Measurements from ENCODE around the gene MBD3. TPM values are rescaled to one million over a fixed set of nuclear protein-coding genes. Genes with fewer than 3 reads are reported as not detected.

MBD3 gene
- total and polyA plus RNA-seq, 2 donors (not counting 1 experiment from before 2014, with no cell fraction given), result 19.8 to 85.2 TPM

DNA sequence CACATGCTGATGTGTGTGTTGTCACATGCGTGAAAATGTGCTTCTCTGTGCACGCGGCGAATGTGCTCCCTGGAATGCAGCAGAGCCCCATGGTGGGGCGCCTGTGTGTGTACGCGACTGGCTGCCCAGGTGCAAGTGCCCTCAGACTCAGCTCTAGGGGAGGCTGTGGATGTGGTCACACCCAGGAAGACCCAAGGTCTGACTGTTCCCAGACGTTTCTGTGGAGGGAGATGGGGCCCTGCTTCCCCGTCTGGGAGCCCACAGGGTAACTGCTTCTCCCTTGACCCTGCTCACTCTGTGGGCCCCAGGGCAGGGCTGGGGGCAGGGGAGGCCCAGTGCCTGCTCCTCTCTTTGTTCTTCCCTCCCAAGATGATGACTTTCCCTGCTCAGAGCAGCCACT lies 20.5 kb upstream of the MBD3 start:
- H3K4me1 ChIP-seq (ENCODE audit: control insufficient read depth, extremely low read depth, insufficient read depth, low read length), result no peaks in the 10 kb centered on the region
- H3K27ac ChIP-seq (ENCODE audit: insufficient read depth, low read length), result no peak overlapping the region
- no peaks in the 10 kb centered on the region for H3K9me3 ChIP-seq (ENCODE audit: control insufficient read depth, insufficient read depth, low read depth, low read length)
- H4K20me1 ChIP-seq (ENCODE audit: control insufficient read depth, extremely low read depth, insufficient read depth, low read length), result no peaks in the 10 kb centered on the region
- no peak for DNase-seq (ENCODE audit: low read depth in 2 of 2)
- no peaks in the 10 kb centered on the region for H3K79me2 ChIP-seq (ENCODE audit: control insufficient read depth, insufficient read depth, low read length)
- no peak overlapping the region for H3K4me2 ChIP-seq (ENCODE audit: extremely low read depth, insufficient read depth, low read length)
- TF ChIP-seq, protein P1, sequence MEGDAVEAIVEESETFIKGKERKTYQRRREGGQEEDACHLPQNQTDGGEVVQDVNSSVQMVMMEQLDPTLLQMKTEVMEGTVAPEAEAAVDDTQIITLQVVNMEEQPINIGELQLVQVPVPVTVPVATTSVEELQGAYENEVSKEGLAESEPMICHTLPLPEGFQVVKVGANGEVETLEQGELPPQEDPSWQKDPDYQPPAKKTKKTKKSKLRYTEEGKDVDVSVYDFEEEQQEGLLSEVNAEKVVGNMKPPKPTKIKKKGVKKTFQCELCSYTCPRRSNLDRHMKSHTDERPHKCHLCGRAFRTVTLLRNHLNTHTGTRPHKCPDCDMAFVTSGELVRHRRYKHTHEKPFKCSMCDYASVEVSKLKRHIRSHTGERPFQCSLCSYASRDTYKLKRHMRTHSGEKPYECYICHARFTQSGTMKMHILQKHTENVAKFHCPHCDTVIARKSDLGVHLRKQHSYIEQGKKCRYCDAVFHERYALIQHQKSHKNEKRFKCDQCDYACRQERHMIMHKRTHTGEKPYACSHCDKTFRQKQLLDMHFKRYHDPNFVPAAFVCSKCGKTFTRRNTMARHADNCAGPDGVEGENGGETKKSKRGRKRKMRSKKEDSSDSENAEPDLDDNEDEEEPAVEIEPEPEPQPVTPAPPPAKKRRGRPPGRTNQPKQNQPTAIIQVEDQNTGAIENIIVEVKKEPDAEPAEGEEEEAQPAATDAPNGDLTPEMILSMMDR (conservative IDR thresholded peaks at IDR 0.05 in 1 of 2, IDR thresholded peaks at IDR 0.05 in 1 of 2; ENCODE audit: low read depth in 1 of 2, low read length in 2 of 2), result no peak
- no peak for TF ChIP-seq EZH2 (IDR thresholded peaks at IDR 0.05; ENCODE audit: low read length, missing control alignments)
- no peaks in the 10 kb centered on the region for H3K27me3 ChIP-seq (ENCODE audit: control insufficient read depth, insufficient read depth, low read length)
- H3K36me3 ChIP-seq (ENCODE audit: control insufficient read depth, insufficient read depth, low read length), result peaks cover 40% of the 10 kb centered on the region
- H3K4me3 ChIP-seq (replicated peaks in 1 of 4; ENCODE audit: control extremely low read depth in 1 of 4, insufficient read depth in 1 of 4, low read depth in 3 of 4, low read length in 4 of 4), result no peak overlapping the region
- no peak overlapping the region for H3K9ac ChIP-seq (ENCODE audit: insufficient read depth, low read length)
- no peak overlapping the region for H2AFZ ChIP-seq (ENCODE audit: low read length)

DNA sequence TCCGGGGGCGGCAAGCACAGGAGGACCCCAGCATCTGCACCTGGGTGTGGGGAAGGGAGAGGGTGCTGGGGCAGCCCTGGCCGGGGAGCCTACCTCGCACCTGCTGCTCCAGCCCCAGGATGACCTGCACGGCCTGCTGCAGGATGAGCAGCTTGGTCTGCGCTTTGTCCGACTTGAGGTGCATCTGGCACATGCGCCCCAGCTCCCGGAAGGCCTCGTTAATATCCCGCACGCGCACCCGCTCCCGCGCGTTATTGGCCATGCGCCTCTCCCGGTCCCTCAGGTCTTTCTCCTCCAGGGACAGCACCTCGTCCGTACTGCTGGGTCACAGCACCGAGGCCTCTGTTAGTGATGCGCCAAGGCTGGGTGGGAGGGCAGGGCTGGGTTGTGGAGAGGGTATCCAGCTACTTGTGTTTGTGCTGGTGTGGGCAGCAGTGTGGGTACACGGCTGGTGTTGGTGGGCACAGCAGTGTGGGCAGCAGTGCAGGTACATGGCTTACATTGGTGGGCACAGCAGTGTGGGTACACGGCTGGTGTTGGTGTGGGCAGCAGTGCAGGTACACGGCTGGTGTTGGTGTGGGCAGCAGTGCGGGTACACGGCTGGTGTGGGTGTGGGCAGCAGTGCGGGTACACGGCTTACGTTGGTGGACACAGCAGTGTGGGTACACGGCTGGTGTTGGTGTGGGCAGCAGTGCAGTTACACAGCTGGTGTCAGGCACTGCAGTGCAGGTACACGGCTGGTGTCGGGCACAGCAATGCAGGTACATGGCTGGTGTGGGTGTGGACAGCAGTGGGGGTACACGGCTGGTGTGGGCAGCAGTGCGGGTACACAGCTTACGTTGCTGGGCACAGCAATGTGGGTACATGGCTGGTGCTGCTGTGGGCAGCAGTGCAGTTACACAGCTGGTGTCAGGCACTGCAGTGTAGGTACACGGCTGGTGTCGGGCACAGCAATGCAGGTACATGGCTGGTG lies 19.7 kb upstream of the MBD3 start:
- H3K79me2 ChIP-seq (ENCODE audit: control insufficient read depth, insufficient read depth, low read length), result no peaks in the 10 kb centered on the region
- H3K4me2 ChIP-seq (ENCODE audit: extremely low read depth, insufficient read depth, low read length), result no peak overlapping the region
- H3K9me3 ChIP-seq (ENCODE audit: control insufficient read depth, insufficient read depth, low read depth, low read length), result no peaks in the 10 kb centered on the region
- no peaks in the 10 kb centered on the region for H3K4me1 ChIP-seq (ENCODE audit: control insufficient read depth, extremely low read depth, insufficient read depth, low read length)
- H3K36me3 ChIP-seq (ENCODE audit: control insufficient read depth, insufficient read depth, low read length), result peaks cover 40% of the 10 kb centered on the region
- no peaks in the 10 kb centered on the region for H4K20me1 ChIP-seq (ENCODE audit: control insufficient read depth, extremely low read depth, insufficient read depth, low read length)
- no peak overlapping the region for H2AFZ ChIP-seq (ENCODE audit: low read length)
- no peak overlapping the region for H3K4me3 ChIP-seq (replicated peaks in 1 of 4; ENCODE audit: control extremely low read depth in 1 of 4, insufficient read depth in 1 of 4, low read depth in 3 of 4, low read length in 4 of 4)
- TF ChIP-seq EZH2 (IDR thresholded peaks at IDR 0.05; ENCODE audit: low read length, missing control alignments), result no peak
- TF ChIP-seq, protein P1 (conservative IDR thresholded peaks at IDR 0.05 in 1 of 2, IDR thresholded peaks at IDR 0.05 in 1 of 2; ENCODE audit: low read depth in 1 of 2, low read length in 2 of 2), result no peak
- H3K9ac ChIP-seq (ENCODE audit: insufficient read depth, low read length), result no peak overlapping the region
- H3K27ac ChIP-seq (ENCODE audit: insufficient read depth, low read length), result no peak overlapping the region
- no peaks in the 10 kb centered on the region for H3K27me3 ChIP-seq (ENCODE audit: control insufficient read depth, insufficient read depth, low read length)
- no peak for DNase-seq (ENCODE audit: low read depth in 2 of 2)

DNA sequence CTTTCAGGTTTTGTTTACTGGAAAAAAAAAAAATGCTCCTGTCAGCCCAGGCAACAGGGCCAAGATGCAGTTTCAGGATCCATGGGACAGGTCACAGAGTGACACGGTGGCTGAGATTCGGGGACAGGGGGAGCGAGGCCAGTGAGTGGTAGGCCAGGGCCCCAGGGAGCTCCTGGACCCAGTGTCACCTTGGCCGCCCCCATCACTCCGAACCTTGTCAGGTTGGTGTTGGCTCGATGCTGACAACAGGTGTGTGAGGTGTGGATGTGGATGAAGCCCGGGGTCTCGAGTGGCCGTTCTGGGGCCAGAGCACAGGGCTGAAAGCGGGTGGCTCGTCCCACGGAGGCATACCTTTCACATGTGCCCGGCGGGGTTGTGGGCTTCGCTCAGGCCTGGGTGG lies 18.7 kb upstream of the MBD3 start:
- TF ChIP-seq, protein P1 (conservative IDR thresholded peaks at IDR 0.05 in 1 of 2, IDR thresholded peaks at IDR 0.05 in 1 of 2; ENCODE audit: low read depth in 1 of 2, low read length in 2 of 2), result no peak
- TF ChIP-seq EZH2 (IDR thresholded peaks at IDR 0.05; ENCODE audit: low read length, missing control alignments), result no peak
- Histone ChIP-seq H4K20me1 (ENCODE audit: control insufficient read depth, extremely low read depth, insufficient read depth, low read length) (no peaks in the 10 kb centered on the region), H3K4me1 (ENCODE audit: control insufficient read depth, extremely low read depth, insufficient read depth, low read length) (no peaks in the 10 kb centered on the region), H3K27ac (ENCODE audit: insufficient read depth, low read length) (no peak overlapping the region), H3K27me3 (ENCODE audit: control insufficient read depth, insufficient read depth, low read length) (no peaks in the 10 kb centered on the region), H3K9me3 (ENCODE audit: control insufficient read depth, insufficient read depth, low read depth, low read length) (no peaks in the 10 kb centered on the region), H3K9ac (ENCODE audit: insufficient read depth, low read length) (no peak overlapping the region), H3K4me2 (ENCODE audit: extremely low read depth, insufficient read depth, low read length) (no peak overlapping the region), H3K4me3 (replicated peaks in 1 of 4; ENCODE audit: control extremely low read depth in 1 of 4, insufficient read depth in 1 of 4, low read depth in 3 of 4, low read length in 4 of 4) (no peak overlapping the region), H3K36me3 (ENCODE audit: control insufficient read depth, insufficient read depth, low read length) (peaks cover 36% of the 10 kb centered on the region), H3K79me2 (ENCODE audit: control insufficient read depth, insufficient read depth, low read length) (no peaks in the 10 kb centered on the region), H2AFZ (ENCODE audit: low read length) (no peak overlapping the region)
- DNase-seq (ENCODE audit: low read depth in 2 of 2), result no peak

Measured in fibroblast of lung (primary cell).